Measurements from ENCODE around the gene TRAPPC3. TPM values are rescaled to one million over a fixed set of nuclear protein-coding genes. Genes with fewer than 3 reads are reported as not detected.

The TRAPPC3 gene
- total and polyA plus RNA-seq, 2 donors from 2014 or later = 58.4 to 102 TPM

DNA sequence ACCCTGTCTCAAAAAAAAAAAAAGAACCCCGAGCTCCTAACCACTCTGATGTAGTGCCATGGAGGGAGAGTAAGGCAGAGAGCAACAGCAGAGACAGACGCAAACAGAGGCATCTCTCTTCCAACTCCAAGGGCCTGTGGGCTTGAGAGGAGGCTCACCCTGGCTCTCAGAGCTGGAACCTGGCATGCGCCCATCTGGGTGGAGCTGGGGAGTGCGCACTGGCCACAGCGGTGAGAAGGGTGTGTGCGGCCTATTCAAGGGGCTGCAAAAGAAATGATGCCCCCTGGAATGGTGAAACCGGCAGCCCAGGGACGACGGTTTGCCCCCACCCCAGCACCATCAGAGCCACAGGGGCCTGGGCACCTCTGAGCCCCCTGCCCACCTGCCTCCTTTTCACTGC is 41.9 kb downstream of the TRAPPC3 start:
- H3K27ac ChIP-seq (ENCODE audit: low read depth in 2 of 2, low read length in 2 of 2) = no peak overlapping the region

DNA sequence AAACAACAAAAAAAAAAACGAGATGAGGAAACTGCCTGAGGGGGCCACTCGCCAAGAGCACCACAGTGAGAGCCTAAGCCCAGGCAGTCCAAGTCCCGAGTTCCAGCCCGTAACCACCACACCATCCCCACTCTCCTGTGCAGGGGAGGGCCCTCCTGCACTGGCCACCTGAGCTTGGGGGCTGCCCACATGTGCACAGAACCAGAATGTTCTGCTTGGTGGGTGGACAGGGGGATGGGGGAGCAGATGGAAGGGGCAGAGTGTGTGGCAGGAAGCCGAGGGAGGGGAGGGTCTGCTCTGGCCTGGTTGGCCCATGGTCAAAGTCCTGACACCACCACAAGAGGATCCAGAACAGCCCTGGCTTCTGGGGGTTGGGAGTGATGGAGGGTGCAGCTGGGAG is 43.0 kb downstream of the TRAPPC3 start:
- H3K4me3 ChIP-seq (ENCODE audit: low read length in 3 of 3) = no peak overlapping the region
- no peaks in the 10 kb centered on the region for H3K27me3 ChIP-seq (ENCODE audit: control insufficient read depth, insufficient read depth, low read length)
- no peaks in the 10 kb centered on the region for H3K4me1 ChIP-seq (ENCODE audit: control insufficient read depth in 2 of 3, insufficient read depth in 2 of 3, low read depth in 1 of 3, low read length in 3 of 3)
- no peak overlapping the region for H3K9ac ChIP-seq (ENCODE audit: low read length in 3 of 3)
- no peaks in the 10 kb centered on the region for H3K36me3 ChIP-seq (ENCODE audit: control insufficient read depth in 2 of 3, insufficient read depth in 3 of 3, low read length in 3 of 3)
- no peaks in the 10 kb centered on the region for H3K9me3 ChIP-seq (ENCODE audit: control insufficient read depth in 2 of 3, insufficient read depth in 1 of 3, low read length in 3 of 3)
- FAIRE-seq (no peak), DNase-seq (peak in 1 of 5 donors; percentile 31)
- TF ChIP-seq, protein P1, sequence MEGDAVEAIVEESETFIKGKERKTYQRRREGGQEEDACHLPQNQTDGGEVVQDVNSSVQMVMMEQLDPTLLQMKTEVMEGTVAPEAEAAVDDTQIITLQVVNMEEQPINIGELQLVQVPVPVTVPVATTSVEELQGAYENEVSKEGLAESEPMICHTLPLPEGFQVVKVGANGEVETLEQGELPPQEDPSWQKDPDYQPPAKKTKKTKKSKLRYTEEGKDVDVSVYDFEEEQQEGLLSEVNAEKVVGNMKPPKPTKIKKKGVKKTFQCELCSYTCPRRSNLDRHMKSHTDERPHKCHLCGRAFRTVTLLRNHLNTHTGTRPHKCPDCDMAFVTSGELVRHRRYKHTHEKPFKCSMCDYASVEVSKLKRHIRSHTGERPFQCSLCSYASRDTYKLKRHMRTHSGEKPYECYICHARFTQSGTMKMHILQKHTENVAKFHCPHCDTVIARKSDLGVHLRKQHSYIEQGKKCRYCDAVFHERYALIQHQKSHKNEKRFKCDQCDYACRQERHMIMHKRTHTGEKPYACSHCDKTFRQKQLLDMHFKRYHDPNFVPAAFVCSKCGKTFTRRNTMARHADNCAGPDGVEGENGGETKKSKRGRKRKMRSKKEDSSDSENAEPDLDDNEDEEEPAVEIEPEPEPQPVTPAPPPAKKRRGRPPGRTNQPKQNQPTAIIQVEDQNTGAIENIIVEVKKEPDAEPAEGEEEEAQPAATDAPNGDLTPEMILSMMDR (IDR thresholded peaks at IDR 0.05; ENCODE audit: borderline replicate concordance, extremely low read depth, insufficient read depth) = no peak
- H3K27ac ChIP-seq (ENCODE audit: low read depth in 2 of 2, low read length in 2 of 2) = no peak overlapping the region
- intact Hi-C loops (cut with DNase I) = no loop called here

More for the DNA sequence above, 41.9 kb downstream of the TRAPPC3 start:
- H3K36me3 ChIP-seq (ENCODE audit: control insufficient read depth in 2 of 3, insufficient read depth in 3 of 3, low read length in 3 of 3) = no peaks in the 10 kb centered on the region
- H3K9ac ChIP-seq (ENCODE audit: low read length in 3 of 3) = no peak overlapping the region
- no peaks in the 10 kb centered on the region for H3K4me1 ChIP-seq (ENCODE audit: control insufficient read depth in 2 of 3, insufficient read depth in 2 of 3, low read depth in 1 of 3, low read length in 3 of 3)
- DNase-seq (no peak), FAIRE-seq (no peak)
- H3K9me3 ChIP-seq (ENCODE audit: control insufficient read depth in 2 of 3, insufficient read depth in 1 of 3, low read length in 3 of 3) = no peaks in the 10 kb centered on the region
- TF ChIP-seq, protein P1 (IDR thresholded peaks at IDR 0.05; ENCODE audit: borderline replicate concordance, extremely low read depth, insufficient read depth) = no peak
- intact Hi-C loops (cut with DNase I) = no loop called here
- no peaks in the 10 kb centered on the region for H3K27me3 ChIP-seq (ENCODE audit: control insufficient read depth, insufficient read depth, low read length)
- H3K4me3 ChIP-seq (ENCODE audit: low read length in 3 of 3) = no peak overlapping the region

DNA sequence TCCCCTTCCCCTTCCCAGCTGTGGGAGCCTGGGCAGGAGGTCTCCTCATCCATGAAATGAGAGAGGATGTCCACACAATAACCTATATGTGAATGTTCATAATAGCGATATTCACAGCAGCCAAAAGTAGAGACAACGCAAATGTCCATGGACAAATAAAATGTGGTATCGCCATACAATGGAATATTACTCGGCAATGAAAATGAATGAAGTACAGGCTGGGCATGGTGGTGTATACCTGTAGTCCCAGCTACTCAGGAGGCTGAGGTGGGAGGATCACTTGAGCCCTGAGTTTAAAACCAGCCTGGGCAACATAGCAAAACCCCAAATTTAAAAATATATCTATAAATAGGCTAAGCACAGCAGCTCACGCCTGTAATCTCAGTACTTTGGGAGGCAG is 47.7 kb downstream of the TRAPPC3 start:
- intact Hi-C loops (cut with DNase I) = no loop called here
- H3K9me3 ChIP-seq (ENCODE audit: control insufficient read depth in 2 of 3, insufficient read depth in 1 of 3, low read length in 3 of 3) = no peaks in the 10 kb centered on the region
- no peaks in the 10 kb centered on the region for H3K27me3 ChIP-seq (ENCODE audit: control insufficient read depth, insufficient read depth, low read length)
- H3K4me1 ChIP-seq (ENCODE audit: control insufficient read depth in 2 of 3, insufficient read depth in 2 of 3, low read depth in 1 of 3, low read length in 3 of 3) = no peaks in the 10 kb centered on the region
- no peak overlapping the region for H3K27ac ChIP-seq (ENCODE audit: low read depth in 2 of 2, low read length in 2 of 2)
- no peaks in the 10 kb centered on the region for H3K36me3 ChIP-seq (ENCODE audit: control insufficient read depth in 2 of 3, insufficient read depth in 3 of 3, low read length in 3 of 3)
- DNase-seq = no peak
- TF ChIP-seq, protein P1 (IDR thresholded peaks at IDR 0.05; ENCODE audit: borderline replicate concordance, extremely low read depth, insufficient read depth) = no peak
- no peak overlapping the region for H3K9ac ChIP-seq (ENCODE audit: low read length in 3 of 3)
- FAIRE-seq = no peak
- H3K4me3 ChIP-seq (ENCODE audit: low read length in 3 of 3) = no peak overlapping the region

DNA sequence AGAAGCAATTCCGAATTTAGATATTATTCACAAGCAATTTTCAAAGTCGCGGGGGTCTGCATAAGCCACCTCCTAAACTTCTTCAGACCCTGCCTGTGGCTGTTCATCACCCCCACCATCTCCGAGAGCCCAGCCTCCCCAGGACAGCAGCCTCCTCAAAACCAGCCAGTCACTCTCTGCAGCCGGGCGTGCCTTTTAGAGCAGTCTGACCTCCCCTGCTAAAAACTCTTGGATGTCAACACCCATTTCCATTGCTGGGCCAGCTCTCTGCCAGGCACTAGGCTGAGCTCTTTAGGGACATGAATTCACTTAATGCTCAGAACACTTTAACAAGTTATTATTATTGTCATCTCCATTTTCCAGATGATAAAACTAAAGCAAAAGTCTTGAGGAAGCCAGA is 48.9 kb downstream of the TRAPPC3 start:
- intact Hi-C loops (cut with DNase I) = no loop called here
- no peak for FAIRE-seq

More for the DNA sequence above, 48.9 kb downstream of the TRAPPC3 start:
- H3K36me3 ChIP-seq (ENCODE audit: control insufficient read depth in 2 of 3, insufficient read depth in 3 of 3, low read length in 3 of 3) = no peaks in the 10 kb centered on the region
- no peak overlapping the region for H3K9ac ChIP-seq (ENCODE audit: low read length in 3 of 3)
- H3K27ac ChIP-seq (ENCODE audit: low read depth in 2 of 2, low read length in 2 of 2) = no peak overlapping the region
- no peak overlapping the region for H3K4me3 ChIP-seq (ENCODE audit: low read length in 3 of 3)
- no peaks in the 10 kb centered on the region for H3K9me3 ChIP-seq (ENCODE audit: control insufficient read depth in 2 of 3, insufficient read depth in 1 of 3, low read length in 3 of 3)
- H3K4me1 ChIP-seq (ENCODE audit: control insufficient read depth in 2 of 3, insufficient read depth in 2 of 3, low read depth in 1 of 3, low read length in 3 of 3) = no peaks in the 10 kb centered on the region
- H3K27me3 ChIP-seq (ENCODE audit: control insufficient read depth, insufficient read depth, low read length) = no peaks in the 10 kb centered on the region
- TF ChIP-seq, protein P1 (IDR thresholded peaks at IDR 0.05; ENCODE audit: borderline replicate concordance, extremely low read depth, insufficient read depth) = no peak
- DNase-seq = no peak

Data from kidney (tissue), 14 donors.